Measurements from ENCODE around the gene CCNC.

DNA sequence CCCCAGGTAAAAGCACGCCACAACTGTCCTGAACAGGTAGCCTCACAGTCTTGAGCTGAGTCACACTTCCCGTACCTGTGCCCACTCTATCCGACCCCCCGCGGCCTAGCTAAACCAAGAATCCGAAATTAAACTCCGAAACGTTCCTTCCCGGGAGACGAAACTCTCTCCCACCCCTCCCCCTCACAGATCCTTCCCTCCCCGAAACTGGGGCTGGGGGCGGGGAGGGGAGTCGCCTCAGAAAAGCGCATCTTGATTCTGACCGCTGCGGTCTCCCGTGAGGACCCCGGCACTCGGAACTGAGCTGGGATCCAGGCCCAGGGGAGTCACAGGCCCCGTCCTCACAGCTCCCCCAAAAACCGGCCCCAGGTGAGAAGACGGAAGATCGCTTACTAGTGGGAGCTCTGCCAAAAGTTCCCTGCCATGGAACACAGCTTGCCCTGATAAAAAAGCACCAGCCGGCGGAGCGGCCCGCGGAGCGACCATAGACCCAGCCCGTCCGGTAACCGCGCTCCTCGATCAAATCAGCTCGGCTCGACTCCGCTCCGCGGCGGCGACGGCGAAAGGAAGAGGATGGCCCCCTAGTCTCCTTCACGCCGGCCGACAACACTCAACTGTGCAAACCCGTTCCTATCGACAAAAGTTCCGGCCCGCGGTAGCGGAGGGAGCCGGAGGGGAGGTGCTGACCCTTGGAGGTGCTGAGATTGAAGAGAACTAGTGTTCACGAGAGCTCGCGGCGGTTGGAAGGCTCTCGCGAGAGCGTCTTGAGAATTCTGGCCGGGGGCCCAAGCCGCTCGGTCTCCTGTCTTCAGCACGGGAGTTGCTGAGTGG is at the start of gene CCNC:
- TF ChIP-seq CTCF (IDR thresholded peaks at IDR 0.05; ENCODE audit: poor library complexity, severe bottlenecking) (peak; percentile 11), TAF1 (IDR thresholded peaks at IDR 0.05; ENCODE audit: low read depth) (peak; percentile 96), POLR2AphosphoS5 (IDR thresholded peaks at IDR 0.05) (peak; percentile 96), RAD21 (conservative IDR thresholded peaks at IDR 0.05) (peak; percentile 24), EZH2 (IDR thresholded peaks at IDR 0.05; ENCODE audit: borderline replicate concordance, insufficient read depth, low read length, poor library complexity, severe bottlenecking) (no peak), MXI1 (conservative IDR thresholded peaks at IDR 0.05; ENCODE audit: poor library complexity, severe bottlenecking) (peak; percentile 42), REST (IDR thresholded peaks at IDR 0.05; ENCODE audit: borderline replicate concordance) (peak; percentile 82), EP300 (conservative IDR thresholded peaks at IDR 0.05; ENCODE audit: poor library complexity, severe bottlenecking) (no peak), SMC3 (conservative IDR thresholded peaks at IDR 0.05; ENCODE audit: poor library complexity) (peak; percentile 53)

Data from neural cell (in vitro differentiated cells).